NT2/D1 (cell line): Measurements from ENCODE around the gene MAN1B1.

Experiments used
- SUZ12 ChIP-seq: IDR thresholded peaks from 2 replicates; pipeline ENCODE4 v1.6.1; 2011; ENCODE audit not compliant: insufficient read length, insufficient read depth; ENCODE audit errors: extremely low read depth
- YY1 ChIP-seq: IDR thresholded peaks from 2 replicates; pipeline ENCODE4 v1.6.1; 2011; ENCODE audit not compliant: insufficient read length, insufficient read depth
- ZNF274 ChIP-seq: IDR thresholded peaks from 2 replicates; pipeline ENCODE4 v1.6.1; 2011; ENCODE audit warnings: mild to moderate bottlenecking, low read depth, low read length

DNA sequence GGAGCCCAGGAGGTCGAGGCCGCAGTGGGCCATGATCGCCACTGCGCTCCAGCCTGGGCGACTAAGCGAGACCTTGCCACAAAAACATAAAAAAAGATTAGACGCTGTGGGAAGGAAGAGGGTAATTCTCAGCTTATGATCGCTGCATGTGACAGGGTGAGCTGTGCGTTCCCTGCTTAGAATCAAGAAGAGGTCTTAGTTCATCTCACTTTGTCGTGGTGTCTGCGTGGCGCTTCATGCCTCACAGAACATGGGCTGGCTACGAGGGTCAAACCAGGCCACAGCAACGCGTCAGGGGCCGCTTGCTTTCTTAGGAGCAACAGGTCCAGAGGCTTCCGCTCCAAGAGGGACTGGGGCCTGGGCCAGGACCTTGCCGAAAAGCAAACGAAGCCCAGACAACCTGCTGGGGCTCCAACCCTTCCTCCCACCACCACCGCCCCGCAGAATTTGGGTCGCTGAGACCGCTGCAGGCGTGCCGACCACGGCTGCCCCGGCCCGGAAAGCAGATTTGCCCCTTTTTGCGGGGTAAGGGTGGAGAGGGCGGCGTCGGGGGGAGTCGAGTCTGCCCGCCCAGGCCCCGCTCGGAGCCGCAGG, 42.2 kb downstream of the MAN1B1 start:
- TF ChIP-seq YY1 (no peak), ZNF274 (no peak), SUZ12 (no peak)
